HepG2 (cell line): ENCODE results near the gene KIRREL3. TPM values are rescaled to one million over a fixed set of nuclear protein-coding genes. Genes with fewer than 3 reads are reported as not detected.

ENCODE experiments used
- ATAC-seq: fragments of 200-7000 bp; cut with Tn5 transposase; 3 replicates; pipeline ENCODE4 v1.9.1; 2020; ENCODE audit warnings: mild to moderate bottlenecking, moderate library complexity
- BruUV-seq: library from RNA; stranded (reverse); fragments of 400-500 nt; replicated peaks from 2 replicates; lab custom pipeline; 2021; lab: Mats Ljungman, UMichigan
- CTCF ChIA-PET: fragments of 300-600 bp; formaldehyde crosslinking; extraction: SDS; loops from one replicate; lab custom pipeline; 2021; ENCODE audit warnings: low total read pairs, inconsistent platforms, low intra/inter-chr PET ratio; lab: Yijun Ruan, JAX
- POLR2A ChIA-PET: fragments of 350-600 bp; sonication (Branson Sonifier 250); formaldehyde crosslinking; loops from one replicate; lab custom pipeline; 2020; ENCODE audit warnings: antibody characterized with exemption, inconsistent platforms; lab: Yijun Ruan, JAX
- DNase-seq: peaks from one replicate; pipeline ENCODE4 v3.0.0-alpha.2; 2015; ENCODE audit warnings: low spot score
- FAIRE-seq: peaks from 3 replicates; lab custom pipeline; 2011; peaks lifted over from hg19 to GRCh38; lab: Jason Lieb, UNC
- H2AFZ ChIP-seq: one replicate; pipeline ENCODE4 v1.6.1; 2011; ENCODE audit warnings: low read length, inconsistent platforms
- H3K27ac ChIP-seq: fragments of 300-600 bp; 3 replicates; pipeline ENCODE4 v1.8.0; 2011; ENCODE audit warnings: mixed run types, mild to moderate bottlenecking, mixed read lengths, low read length, inconsistent platforms; ENCODE audit not compliant: insufficient read depth; ENCODE audit errors: extremely low read length
- H3K27me3 ChIP-seq, 2 experiments: fragments of 200-600 bp in 1 of 2; 2 replicates in 1 of 2; 3 replicates in 1 of 2; pipeline versions ENCODE4 v1.6.0 to v1.8.0; 2011; ENCODE audit warnings: low read length in 2 of 2, mild to moderate bottlenecking in 2 of 2, moderate library complexity in 2 of 2, inconsistent platforms in 1 of 2; ENCODE audit not compliant: insufficient read depth in 2 of 2, control insufficient read depth in 1 of 2
- H3K36me3 ChIP-seq, 2 experiments: fragments of 200-600 bp in 1 of 2; replicated peaks in 1 of 2; 2 replicates in 1 of 2; 3 replicates in 1 of 2; pipeline versions ENCODE4 v1.5.1 to v1.8.0; 2011; ENCODE audit warnings: low read length in 2 of 2, inconsistent platforms in 1 of 2; ENCODE audit not compliant: insufficient read depth in 2 of 2, control insufficient read depth in 1 of 2
- H3K4me1 ChIP-seq: 2 replicates; pipeline ENCODE4 v1.5.1; 2012; ENCODE audit warnings: low read length, inconsistent platforms; ENCODE audit not compliant: insufficient read depth
- H3K4me2 ChIP-seq: 2 replicates; pipeline ENCODE4 v1.6.0; 2011; ENCODE audit warnings: low read depth, low read length, inconsistent platforms
- H3K4me3 ChIP-seq, 3 experiments: fragments of 200-600 bp in 1 of 3; sonication (generic), shearing (Covaris generic) in 1 of 3; replicated peaks in 1 of 3; 2 replicates each; pipeline ENCODE4 v1.5.1; 2011 to 2016; ENCODE audit warnings: low read length in 3 of 3, inconsistent platforms in 2 of 3, low read depth in 2 of 3, mild to moderate bottlenecking in 2 of 3, control low read depth in 1 of 3, mixed read lengths in 1 of 3; ENCODE audit not compliant: insufficient read depth in 1 of 3
- H3K79me2 ChIP-seq: one replicate; pipeline ENCODE4 v1.6.1; 2011; ENCODE audit warnings: low read length, inconsistent platforms; ENCODE audit not compliant: insufficient read depth
- H3K9ac ChIP-seq: 2 replicates; pipeline ENCODE4 v1.6.0; 2011; ENCODE audit warnings: mild to moderate bottlenecking, low read depth, low read length, inconsistent platforms; ENCODE audit not compliant: insufficient read depth
- H3K9me3 ChIP-seq: 2 replicates; pipeline ENCODE4 v1.5.1; 2012; ENCODE audit warnings: mild to moderate bottlenecking, low read length
- H4K20me1 ChIP-seq: 2 replicates; pipeline ENCODE4 v1.6.0; 2011; ENCODE audit warnings: inconsistent platforms, mild to moderate bottlenecking, low read length, moderate library complexity; ENCODE audit not compliant: insufficient read depth
- ARHGAP35 ChIP-seq: sonication (generic); formaldehyde crosslinking; IDR thresholded peaks from 2 replicates; pipeline ENCODE4 v1.9.0; 2022; ENCODE audit warnings: mild to moderate bottlenecking, inconsistent platforms, moderate library complexity, missing genetic modification reagents, borderline replicate concordance
- ATF3 ChIP-seq: sonication (generic); formaldehyde crosslinking; IDR thresholded peaks from 2 replicates; pipeline ENCODE4 v1.4.0; 2020; ENCODE audit warnings: missing genetic modification reagents
- DMAP1 ChIP-seq: IDR thresholded peaks from 2 replicates; pipeline ENCODE4 v1.6.1; 2016
- FOXM1 ChIP-seq: sonication (generic); formaldehyde crosslinking; IDR thresholded peaks from 2 replicates; pipeline ENCODE4 v1.5.0; 2020; ENCODE audit warnings: missing genetic modification reagents
- KDM1A ChIP-seq: IDR thresholded peaks from 2 replicates; pipeline ENCODE4 v1.6.1; 2016; ENCODE audit warnings: missing compliant biosample characterization
- NFE2L2 ChIP-seq: fragments of 150-350 bp; IDR thresholded peaks from 2 replicates; pipeline ENCODE4 v1.6.1; 2014; ENCODE audit warnings: low read length
- ZNF543 ChIP-seq: sonication (generic); formaldehyde crosslinking; IDR thresholded peaks from 2 replicates; pipeline ENCODE4 v1.4.0; 2020; ENCODE audit warnings: mild to moderate bottlenecking, missing genetic modification reagents
- WGBS: methylation state at CpG from one replicate; pipeline ENCODE4 v1.1.6; 2017; ENCODE audit warnings: low lambda C conversion rate; 5-methylcytosine and 5-hydroxymethylcytosine counted together
- in situ Hi-C: cut with HindIII; loops from 2 replicates; pipeline ENCODE4 v1.10.0; 2017; ENCODE audit warnings: low pct_unique_long_range_greater_than_20kb; ENCODE audit not compliant: extremely low pct_ligation_motif_present
- intact Hi-C: fragments of 100-400 bp; cut with micrococcal nuclease; formaldehyde crosslinking; loops from one replicate; pipeline ENCODE4 v1.10.0; 2022; ENCODE audit not compliant: unreplicated experiment
- polyA plus RNA-seq, 8 experiments: library from polyadenylated mRNA; depleted of rRNA in 3 of 8; stranded (reverse) in 7 of 8; unstranded in 1 of 8; fragments of >200 nt; fragmentation: Illumina TruSeq in 4 of 8; extraction: Trizol in 4 of 8; gene quantifications; 2 replicates each; pipeline versions ENCODE4 v1.2.1 to v1.2.3, GENCODE V29; 2011 to 2016; ENCODE audit warnings: low read depth in 4 of 8, missing spikeins in 1 of 8, mixed read lengths in 1 of 8; ENCODE audit not compliant: insufficient read depth in 1 of 8
- total RNA-seq, 5 experiments: library from RNA; depleted of rRNA; stranded (reverse); fragments of >200 nt; fragmentation: Illumina TruSeq; extraction: Trizol; gene quantifications; 2 replicates each; pipeline ENCODE4 v1.2.3, GENCODE V29; 2016; ENCODE audit warnings: low read depth in 1 of 5
- TF ChIP-seq, protein P1 (sequence below): sonication (generic); formaldehyde crosslinking; IDR thresholded peaks from 2 replicates; pipeline ENCODE4 v1.4.0; 2020; ENCODE audit warnings: mild to moderate bottlenecking, missing genetic modification reagents, borderline replicate concordance
- TF ChIP-seq, protein P2 (sequence below): sonication (generic); formaldehyde crosslinking; IDR thresholded peaks from 2 replicates; pipeline ENCODE4 v1.8.1; 2022; ENCODE audit warnings: mild to moderate bottlenecking, missing genetic modification reagents
- TF ChIP-seq, protein P3 (sequence below): sonication (generic); formaldehyde crosslinking; IDR thresholded peaks from 2 replicates; pipeline ENCODE4 v1.5.1; 2020; ENCODE audit warnings: mild to moderate bottlenecking, missing genetic modification reagents, borderline replicate concordance

KIRREL3 gene
- total and polyA plus RNA-seq, 2 of the 13 experiments (the other 11 are each of a cell fraction or from before 2014, with no cell fraction given): not detected

DNA sequence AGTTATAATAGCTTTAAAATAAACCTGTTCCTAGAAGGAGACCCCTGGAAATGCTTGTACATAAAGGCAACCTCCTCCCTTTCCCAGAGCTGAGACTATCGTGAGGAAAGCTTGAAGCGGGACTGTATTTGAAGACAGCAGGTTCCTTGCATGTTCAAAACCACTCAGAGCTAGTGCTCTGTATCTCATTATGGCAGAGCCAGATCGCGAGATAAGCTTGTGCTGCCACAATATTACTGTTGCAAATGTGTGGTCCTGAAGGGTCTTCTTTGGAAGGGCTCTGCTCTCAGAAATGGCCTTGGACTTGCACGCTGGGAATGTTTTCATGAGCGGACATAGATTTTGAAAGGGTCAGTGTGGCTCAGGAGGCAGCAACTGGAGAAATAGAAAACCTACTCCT is 168.2 kb downstream of the KIRREL3 start (continued):
- no peak for TF ChIP-seq ATF3 (CRISPR knock-in tag)
- TF ChIP-seq NFE2L2: no peak
- TF ChIP-seq, protein P1, sequence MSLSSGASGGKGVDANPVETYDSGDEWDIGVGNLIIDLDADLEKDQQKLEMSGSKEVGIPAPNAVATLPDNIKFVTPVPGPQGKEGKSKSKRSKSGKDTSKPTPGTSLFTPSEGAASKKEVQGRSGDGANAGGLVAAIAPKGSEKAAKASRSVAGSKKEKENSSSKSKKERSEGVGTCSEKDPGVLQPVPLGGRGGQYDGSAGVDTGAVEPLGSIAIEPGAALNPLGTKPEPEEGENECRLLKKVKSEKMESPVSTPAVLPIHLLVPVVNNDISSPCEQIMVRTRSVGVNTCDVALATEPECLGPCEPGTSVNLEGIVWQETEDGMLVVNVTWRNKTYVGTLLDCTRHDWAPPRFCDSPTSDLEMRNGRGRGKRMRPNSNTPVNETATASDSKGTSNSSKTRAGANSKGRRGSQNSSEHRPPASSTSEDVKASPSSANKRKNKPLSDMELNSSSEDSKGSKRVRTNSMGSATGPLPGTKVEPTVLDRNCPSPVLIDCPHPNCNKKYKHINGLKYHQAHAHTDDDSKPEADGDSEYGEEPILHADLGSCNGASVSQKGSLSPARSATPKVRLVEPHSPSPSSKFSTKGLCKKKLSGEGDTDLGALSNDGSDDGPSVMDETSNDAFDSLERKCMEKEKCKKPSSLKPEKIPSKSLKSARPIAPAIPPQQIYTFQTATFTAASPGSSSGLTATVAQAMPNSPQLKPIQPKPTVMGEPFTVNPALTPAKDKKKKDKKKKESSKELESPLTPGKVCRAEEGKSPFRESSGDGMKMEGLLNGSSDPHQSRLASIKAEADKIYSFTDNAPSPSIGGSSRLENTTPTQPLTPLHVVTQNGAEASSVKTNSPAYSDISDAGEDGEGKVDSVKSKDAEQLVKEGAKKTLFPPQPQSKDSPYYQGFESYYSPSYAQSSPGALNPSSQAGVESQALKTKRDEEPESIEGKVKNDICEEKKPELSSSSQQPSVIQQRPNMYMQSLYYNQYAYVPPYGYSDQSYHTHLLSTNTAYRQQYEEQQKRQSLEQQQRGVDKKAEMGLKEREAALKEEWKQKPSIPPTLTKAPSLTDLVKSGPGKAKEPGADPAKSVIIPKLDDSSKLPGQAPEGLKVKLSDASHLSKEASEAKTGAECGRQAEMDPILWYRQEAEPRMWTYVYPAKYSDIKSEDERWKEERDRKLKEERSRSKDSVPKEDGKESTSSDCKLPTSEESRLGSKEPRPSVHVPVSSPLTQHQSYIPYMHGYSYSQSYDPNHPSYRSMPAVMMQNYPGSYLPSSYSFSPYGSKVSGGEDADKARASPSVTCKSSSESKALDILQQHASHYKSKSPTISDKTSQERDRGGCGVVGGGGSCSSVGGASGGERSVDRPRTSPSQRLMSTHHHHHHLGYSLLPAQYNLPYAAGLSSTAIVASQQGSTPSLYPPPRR (CRISPR knock-in tag): no peak
- TF ChIP-seq, protein P2, sequence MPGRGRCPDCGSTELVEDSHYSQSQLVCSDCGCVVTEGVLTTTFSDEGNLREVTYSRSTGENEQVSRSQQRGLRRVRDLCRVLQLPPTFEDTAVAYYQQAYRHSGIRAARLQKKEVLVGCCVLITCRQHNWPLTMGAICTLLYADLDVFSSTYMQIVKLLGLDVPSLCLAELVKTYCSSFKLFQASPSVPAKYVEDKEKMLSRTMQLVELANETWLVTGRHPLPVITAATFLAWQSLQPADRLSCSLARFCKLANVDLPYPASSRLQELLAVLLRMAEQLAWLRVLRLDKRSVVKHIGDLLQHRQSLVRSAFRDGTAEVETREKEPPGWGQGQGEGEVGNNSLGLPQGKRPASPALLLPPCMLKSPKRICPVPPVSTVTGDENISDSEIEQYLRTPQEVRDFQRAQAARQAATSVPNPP (CRISPR knock-in tag): no peak
- TF ChIP-seq DMAP1 (CRISPR knock-in tag): no peak
- TF ChIP-seq ARHGAP35: no peak

DNA sequence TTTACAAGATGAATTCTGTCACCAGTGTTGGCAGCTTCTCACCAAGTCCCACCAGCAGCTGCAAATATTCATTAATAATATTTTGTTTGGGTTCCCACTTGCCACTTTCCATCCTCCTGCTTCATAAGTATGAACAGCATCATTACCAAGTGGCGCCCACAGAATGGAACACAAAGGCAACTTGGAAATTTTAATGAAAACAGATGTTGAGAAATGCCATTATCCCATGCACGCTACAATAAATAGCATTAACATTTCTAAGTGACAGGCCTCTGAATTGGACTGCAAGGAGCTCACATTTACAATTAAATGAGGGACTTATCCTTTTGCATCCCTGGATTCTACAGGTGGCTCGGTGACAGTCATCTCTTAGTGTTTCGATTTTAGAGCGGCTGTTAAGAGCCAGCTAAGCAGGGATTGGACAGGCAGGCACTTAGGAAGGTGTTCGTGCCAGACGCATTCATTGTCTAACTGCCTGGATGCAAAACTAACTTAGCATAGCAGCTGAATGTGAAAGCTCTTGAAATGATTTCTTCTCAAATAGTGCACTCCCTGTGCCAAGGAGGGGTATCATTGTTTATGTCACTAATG is 170.3 kb downstream of the KIRREL3 start:
- Histone ChIP-seq H3K9ac (no peak overlapping the region), H3K4me3 (no peak overlapping the region), H3K9me3 (no peaks in the 10 kb centered on the region), H3K4me2 (no peak overlapping the region), H3K27me3 (peaks cover 0 to 10% of the 10 kb centered on the region in 2 experiments; a peak in 1 of 5 replicates), H3K4me1 (no peaks in the 10 kb centered on the region), H3K79me2 (no peaks in the 10 kb centered on the region), H3K36me3 (no peaks in the 10 kb centered on the region), H4K20me1 (no peaks in the 10 kb centered on the region), H3K27ac (no peak overlapping the region), H2AFZ (no peak overlapping the region)
- POLR2A ChIA-PET: no interaction called here
- DNase-seq: no peak
- in situ Hi-C loops: no loop called here
- no peak for FAIRE-seq
- CTCF ChIA-PET: no interaction called here
- WGBS: 0% methylated on average over 7 of the region's 7 CpGs
- intact Hi-C loops: no loop called here
- BruUV-seq: no TSS peak
- ATAC-seq: no peak
- TF ChIP-seq, protein P3, sequence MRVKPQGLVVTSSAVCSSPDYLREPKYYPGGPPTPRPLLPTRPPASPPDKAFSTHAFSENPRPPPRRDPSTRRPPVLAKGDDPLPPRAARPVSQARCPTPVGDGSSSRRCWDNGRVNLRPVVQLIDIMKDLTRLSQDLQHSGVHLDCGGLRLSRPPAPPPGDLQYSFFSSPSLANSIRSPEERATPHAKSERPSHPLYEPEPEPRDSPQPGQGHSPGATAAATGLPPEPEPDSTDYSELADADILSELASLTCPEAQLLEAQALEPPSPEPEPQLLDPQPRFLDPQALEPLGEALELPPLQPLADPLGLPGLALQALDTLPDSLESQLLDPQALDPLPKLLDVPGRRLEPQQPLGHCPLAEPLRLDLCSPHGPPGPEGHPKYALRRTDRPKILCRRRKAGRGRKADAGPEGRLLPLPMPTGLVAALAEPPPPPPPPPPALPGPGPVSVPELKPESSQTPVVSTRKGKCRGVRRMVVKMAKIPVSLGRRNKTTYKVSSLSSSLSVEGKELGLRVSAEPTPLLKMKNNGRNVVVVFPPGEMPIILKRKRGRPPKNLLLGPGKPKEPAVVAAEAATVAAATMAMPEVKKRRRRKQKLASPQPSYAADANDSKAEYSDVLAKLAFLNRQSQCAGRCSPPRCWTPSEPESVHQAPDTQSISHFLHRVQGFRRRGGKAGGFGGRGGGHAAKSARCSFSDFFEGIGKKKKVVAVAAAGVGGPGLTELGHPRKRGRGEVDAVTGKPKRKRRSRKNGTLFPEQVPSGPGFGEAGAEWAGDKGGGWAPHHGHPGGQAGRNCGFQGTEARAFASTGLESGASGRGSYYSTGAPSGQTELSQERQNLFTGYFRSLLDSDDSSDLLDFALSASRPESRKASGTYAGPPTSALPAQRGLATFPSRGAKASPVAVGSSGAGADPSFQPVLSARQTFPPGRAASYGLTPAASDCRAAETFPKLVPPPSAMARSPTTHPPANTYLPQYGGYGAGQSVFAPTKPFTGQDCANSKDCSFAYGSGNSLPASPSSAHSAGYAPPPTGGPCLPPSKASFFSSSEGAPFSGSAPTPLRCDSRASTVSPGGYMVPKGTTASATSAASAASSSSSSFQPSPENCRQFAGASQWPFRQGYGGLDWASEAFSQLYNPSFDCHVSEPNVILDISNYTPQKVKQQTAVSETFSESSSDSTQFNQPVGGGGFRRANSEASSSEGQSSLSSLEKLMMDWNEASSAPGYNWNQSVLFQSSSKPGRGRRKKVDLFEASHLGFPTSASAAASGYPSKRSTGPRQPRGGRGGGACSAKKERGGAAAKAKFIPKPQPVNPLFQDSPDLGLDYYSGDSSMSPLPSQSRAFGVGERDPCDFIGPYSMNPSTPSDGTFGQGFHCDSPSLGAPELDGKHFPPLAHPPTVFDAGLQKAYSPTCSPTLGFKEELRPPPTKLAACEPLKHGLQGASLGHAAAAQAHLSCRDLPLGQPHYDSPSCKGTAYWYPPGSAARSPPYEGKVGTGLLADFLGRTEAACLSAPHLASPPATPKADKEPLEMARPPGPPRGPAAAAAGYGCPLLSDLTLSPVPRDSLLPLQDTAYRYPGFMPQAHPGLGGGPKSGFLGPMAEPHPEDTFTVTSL (CRISPR knock-in tag): no peak
- TF ChIP-seq ZNF543 (CRISPR knock-in tag) (no peak), KDM1A (CRISPR knock-in tag) (no peak), FOXM1 (no peak)
